ENCODE data around the gene KCNK2.

KCNK2 gene

DNA sequence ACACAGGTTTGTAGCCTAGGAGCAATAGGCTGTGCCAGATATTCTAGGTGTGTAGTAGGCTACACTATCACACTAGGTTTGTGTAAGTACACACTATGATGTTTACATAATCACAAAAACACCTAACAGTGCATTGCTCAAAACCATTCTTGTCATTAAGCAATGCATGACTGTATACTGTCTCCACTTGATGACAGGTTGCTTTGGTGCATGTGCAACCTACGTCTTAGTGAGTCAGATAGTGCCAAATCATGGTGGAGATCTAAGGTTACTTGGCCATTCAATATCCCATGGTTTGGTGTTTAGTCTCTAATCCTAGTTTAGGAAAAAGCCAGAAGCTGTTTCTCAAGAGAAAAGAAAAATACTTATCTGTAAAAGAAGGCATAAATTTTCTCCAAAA lies 181.1 kb downstream of the KCNK2 start:
- no peak for DNase-seq

DNA sequence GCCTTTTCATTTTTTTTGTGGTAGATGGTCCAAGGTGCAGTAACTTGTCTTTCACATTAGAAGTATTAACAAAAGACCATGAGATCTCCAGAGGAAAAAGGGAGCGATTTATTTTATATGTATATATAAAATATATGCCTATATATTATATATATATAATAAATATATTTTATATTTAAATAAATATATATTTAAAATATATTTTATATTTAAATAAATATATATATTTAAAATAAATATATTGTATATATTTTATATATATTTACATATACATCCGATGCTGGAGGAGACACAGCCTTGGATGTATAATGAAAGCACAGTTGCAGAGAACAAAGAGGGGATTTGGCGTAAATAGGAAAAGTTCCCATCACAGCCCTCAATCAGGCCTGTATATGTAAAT lies 182.1 kb downstream of the KCNK2 start:
- no peak for DNase-seq

DNA sequence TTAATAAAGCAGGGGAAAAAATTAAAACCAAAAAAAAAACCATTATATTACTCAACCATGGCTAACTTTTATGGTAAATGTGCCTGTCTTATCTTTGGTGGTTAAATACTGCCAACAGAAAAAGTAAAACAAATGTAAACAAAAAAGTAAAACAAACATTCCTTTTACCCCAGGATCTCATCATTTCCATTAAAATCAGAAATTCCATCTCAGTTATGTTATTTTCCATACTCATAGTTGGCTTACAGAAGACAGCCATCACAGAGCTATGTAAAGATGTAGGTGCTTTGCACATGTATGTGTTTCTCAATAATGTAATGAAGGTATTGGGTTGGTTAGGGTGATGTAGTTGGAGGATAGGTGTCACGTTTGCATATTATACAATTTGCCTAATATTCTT lies 185.0 kb downstream of the KCNK2 start:
- no peak for DNase-seq

DNA sequence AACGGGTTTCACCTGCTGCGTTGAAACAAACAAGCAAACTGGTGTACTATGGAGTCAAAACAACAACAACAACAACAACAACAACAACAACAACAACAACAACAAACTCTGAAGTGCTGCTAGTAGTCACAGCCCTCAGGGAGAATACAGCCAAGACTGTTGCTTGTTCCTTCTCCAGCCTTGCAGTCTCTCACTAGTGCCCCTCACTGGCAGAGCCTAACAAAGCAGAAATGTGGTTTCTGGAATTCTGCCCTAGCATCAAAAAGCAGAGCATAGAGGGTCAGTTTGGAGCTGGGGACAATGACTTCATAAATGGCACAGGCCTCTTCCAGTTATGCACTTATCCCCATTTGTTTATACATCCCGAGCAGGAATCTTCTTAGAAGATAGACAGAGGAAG lies 187.4 kb downstream of the KCNK2 start:
- no peak for DNase-seq

DNA sequence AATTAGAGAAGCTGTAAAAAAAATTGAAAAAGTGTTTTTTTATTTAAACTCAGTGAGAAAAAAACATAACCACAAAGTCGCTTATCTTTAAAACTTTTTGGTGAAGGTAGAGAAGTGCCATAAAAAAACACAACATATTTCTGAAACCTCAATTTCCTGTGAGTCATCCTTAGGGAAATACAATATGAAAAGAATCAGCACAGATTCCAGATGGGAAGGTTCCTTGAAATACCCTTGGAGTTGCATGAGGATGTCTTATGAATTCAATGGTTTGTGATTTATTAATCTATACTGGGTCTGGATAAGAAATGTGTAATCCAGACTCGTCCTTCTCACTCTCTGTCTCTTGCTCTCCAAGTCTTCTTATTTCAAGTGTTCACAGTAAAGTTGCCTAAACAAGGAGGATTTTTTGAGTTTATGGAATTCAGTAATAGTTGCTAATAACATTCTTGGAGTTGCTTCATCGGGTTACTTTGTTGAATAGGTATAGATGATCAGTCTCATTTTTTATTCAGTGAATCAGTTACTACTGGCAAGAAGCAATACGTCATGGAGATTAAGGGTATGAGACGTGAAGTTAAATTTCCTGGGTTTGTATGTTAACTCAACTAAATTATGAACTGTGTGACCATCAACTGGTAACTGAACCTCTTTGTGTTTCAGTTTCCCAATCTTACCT lies 191.4 kb downstream of the KCNK2 start:
- peak; percentile 93 for DNase-seq

DNA sequence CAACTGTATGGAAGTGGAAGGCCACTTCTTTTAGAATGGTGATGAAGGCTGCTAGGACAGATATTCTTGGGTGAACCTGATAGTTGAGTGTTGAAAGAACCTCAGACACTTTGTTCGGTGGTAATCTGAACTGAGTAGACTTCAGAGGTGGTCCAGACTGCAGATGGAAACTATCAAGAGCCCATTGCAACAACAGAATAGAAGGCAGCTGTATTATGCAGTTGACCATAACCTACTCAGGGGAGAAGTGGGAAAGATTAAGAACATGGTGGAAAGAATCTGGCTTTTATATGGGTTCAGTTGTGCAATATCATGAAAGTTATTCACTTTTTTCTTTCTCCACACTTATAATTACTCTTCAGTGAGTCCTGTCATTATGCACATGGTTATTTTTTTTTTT lies 194.0 kb downstream of the KCNK2 start:
- no peak for DNase-seq

DNA sequence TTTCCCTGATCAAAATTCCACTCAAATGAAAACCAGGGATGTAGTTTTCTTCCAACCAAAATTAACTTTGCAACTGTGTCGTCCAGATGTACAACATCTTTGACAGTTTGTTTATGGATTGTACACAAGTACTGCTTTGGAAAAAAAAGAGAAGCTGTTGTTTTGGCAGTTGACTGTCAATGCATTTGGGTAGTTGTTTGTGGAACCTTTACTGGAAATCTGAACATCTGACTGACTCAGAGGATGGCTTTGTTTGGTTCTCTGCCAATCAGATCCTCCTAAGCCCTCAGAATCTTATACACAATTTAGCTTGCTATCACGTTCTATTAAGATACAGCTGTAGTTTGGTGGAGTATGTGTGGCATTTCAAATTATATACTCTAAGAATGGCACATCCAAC lies 195.0 kb downstream of the KCNK2 start:
- peak; percentile 57 for DNase-seq

DNA sequence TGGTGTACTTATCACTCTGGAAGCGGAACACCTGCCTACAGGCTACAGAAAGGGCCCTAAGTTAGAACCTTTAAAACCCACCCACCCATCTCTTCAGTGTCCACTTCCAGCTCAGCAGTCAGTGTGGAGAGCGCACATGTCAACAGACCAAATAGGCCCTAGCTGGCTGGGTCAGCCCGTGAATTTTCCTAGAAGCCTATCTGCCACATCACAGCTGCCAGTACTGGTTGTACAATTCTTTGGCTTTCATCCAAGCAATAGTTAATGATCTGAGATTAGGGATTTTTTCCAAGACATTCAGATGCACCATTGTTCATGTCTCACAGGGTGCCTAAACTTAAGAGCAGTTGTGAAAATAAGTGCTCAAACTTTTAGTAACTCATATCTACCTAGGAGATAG lies 197.1 kb downstream of the KCNK2 start:
- DNase-seq: no peak

DNA sequence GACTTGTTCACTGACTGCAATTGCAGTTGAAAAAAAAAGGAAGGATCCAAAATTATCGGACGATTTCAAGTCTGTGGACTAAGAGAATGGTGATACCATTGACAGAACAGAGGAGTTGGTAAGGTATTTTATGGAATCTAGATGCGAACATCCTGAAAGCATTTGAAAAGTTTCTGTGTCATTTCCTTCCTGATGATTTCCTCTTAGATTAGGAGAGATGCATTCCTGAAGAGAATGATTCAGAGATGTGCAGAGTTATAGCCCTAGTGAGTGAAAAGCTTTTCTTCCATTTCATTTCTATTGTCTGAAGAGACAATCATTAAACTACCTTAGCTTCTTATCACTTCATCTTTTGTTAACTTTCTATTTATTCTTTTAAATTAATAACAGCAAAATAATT lies 200.0 kb downstream of the KCNK2 start:
- peak; percentile 54 for DNase-seq

DNA sequence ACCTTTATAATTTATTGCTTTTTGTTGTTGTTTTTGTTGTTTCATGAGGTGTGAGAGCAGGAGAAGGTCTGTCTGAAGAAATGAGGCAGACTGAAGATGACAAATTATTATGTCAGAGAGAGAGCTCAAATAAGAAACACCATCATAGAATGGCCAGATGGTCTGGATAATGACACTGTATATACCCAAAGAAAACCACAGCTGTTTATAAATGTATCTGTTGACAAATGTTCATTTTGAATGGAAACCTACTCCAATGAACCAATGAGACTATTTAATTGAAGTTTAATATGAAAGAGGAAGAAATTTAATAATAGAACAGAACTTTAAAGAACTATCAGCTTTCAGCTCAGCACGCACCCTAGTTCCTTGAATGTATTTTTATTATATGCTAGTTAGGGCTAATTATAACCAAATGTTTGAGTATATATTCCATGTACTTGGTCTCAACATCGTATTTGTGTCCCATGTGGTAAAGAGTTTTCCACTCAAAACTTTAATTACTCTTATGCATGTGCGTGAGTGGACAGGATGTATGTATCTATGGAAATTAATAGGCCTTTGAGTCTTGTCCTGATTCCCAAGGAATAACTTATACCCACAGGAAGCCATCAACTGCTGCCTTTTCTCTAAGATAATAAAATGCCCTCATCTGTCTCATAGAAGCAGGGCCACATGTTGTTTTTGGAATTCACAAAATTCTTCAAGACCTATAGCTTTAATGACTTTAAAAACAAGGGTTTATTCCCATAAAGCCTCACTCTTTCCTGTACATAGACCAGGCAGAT lies 202.7 kb downstream of the KCNK2 start:
- peak; percentile 35 for DNase-seq

All from fibroblast of skin of right quadriceps (primary cell).